ENCODE data around the gene MPG.
A peak's percentile ranks its signal among the peaks of the same experiment; 100 is the strongest.

MPG gene

GRCh38 chr16:50769-51591 is 27.0 kb upstream of the MPG start:
- H3K36me3 ChIP-seq (ENCODE audit: control insufficient read depth in 5 of 5, insufficient read depth in 5 of 5, low read length in 5 of 5): peaks cover 4 to 26% (median 10%) of the 10 kb centered on the region in 5 donors
- no peak overlapping the region for H3K4me3 ChIP-seq (ENCODE audit: low read depth in 1 of 5, low read length in 5 of 5)
- no peak overlapping the region for H3K9ac ChIP-seq (ENCODE audit: low read length in 5 of 5)
- H3K27ac ChIP-seq (ENCODE audit: low read depth, low read length): no peak overlapping the region
- H3K4me1 ChIP-seq (ENCODE audit: control insufficient read depth in 5 of 5, insufficient read depth in 5 of 5, low read length in 5 of 5): peaks cover 0 to 19% (median 17%) of the 10 kb centered on the region in 5 donors
- H3K9me3 ChIP-seq (ENCODE audit: control insufficient read depth in 5 of 5, low read length in 5 of 5): no peaks in the 10 kb centered on the region
- H3K27me3 ChIP-seq (ENCODE audit: control insufficient read depth in 5 of 5, insufficient read depth in 4 of 5, low read length in 5 of 5): no peaks in the 10 kb centered on the region

GRCh38 chr16:53346-54236 is 24.4 kb upstream of the MPG start, which contains the start of the genes POLR3K and SNRNP25:
POLR3K (minus strand) TSS chr16:53608; CDS start chr16:53586, 22 bp downstream.
SNRNP25 (plus strand) TSS chr16:53828; CDS start chr16:54017, 189 bp downstream.
- H3K36me3 ChIP-seq (ENCODE audit: control insufficient read depth in 5 of 5, insufficient read depth in 5 of 5, low read length in 5 of 5): peaks cover 0 to 41% (median 31%) of the 10 kb centered on the region in 5 donors
- H3K9me3 ChIP-seq (ENCODE audit: control insufficient read depth in 5 of 5, low read length in 5 of 5): no peaks in the 10 kb centered on the region
- peaks cover 0 to 19% (median 18%) of the 10 kb centered on the region in 5 donors for H3K4me1 ChIP-seq (ENCODE audit: control insufficient read depth in 5 of 5, insufficient read depth in 5 of 5, low read length in 5 of 5)
- no peaks in the 10 kb centered on the region for H3K27me3 ChIP-seq (ENCODE audit: control insufficient read depth in 5 of 5, insufficient read depth in 4 of 5, low read length in 5 of 5)
- peak within 1 kb of the TSS; percentile 41 for H3K27ac ChIP-seq (ENCODE audit: low read depth, low read length)
- peak within 1 kb of the TSS in 4 of 5 donors; percentile 80 to 88 (median 83) for H3K9ac ChIP-seq (ENCODE audit: low read length in 5 of 5)
- H3K4me3 ChIP-seq (ENCODE audit: low read depth in 1 of 5, low read length in 5 of 5): peak within 1 kb of the TSS; percentile 85 to 94 (median 88)

GRCh38 chr16:54237-54581 is 23.8 kb upstream of the MPG start:
- peak overlapping the region in 4 of 5 donors; percentile 80 to 88 (median 81) for H3K9ac ChIP-seq (ENCODE audit: low read length in 5 of 5)
- no peaks in the 10 kb centered on the region for H3K9me3 ChIP-seq (ENCODE audit: control insufficient read depth in 5 of 5, low read length in 5 of 5)
- peaks cover 0 to 19% (median 18%) of the 10 kb centered on the region in 5 donors for H3K4me1 ChIP-seq (ENCODE audit: control insufficient read depth in 5 of 5, insufficient read depth in 5 of 5, low read length in 5 of 5)
- H3K27ac ChIP-seq (ENCODE audit: low read depth, low read length): no peak overlapping the region
- no peaks in the 10 kb centered on the region for H3K27me3 ChIP-seq (ENCODE audit: control insufficient read depth in 5 of 5, insufficient read depth in 4 of 5, low read length in 5 of 5)
- peaks cover 0 to 47% (median 37%) of the 10 kb centered on the region in 5 donors for H3K36me3 ChIP-seq (ENCODE audit: control insufficient read depth in 5 of 5, insufficient read depth in 5 of 5, low read length in 5 of 5)
- peak overlapping the region; percentile 23 to 92 (median 83) for H3K4me3 ChIP-seq (ENCODE audit: low read depth in 1 of 5, low read length in 5 of 5)

- no peaks in the 10 kb centered on the region for H3K27me3 ChIP-seq (ENCODE audit: control insufficient read depth in 5 of 5, insufficient read depth in 4 of 5, low read length in 5 of 5)
- no peak overlapping the region for H3K4me3 ChIP-seq (ENCODE audit: low read depth in 1 of 5, low read length in 5 of 5)
- H3K36me3 ChIP-seq (ENCODE audit: control insufficient read depth in 5 of 5, insufficient read depth in 5 of 5, low read length in 5 of 5): peaks cover 0 to 56% (median 52%) of the 10 kb centered on the region in 5 donors
- no peak overlapping the region for H3K9ac ChIP-seq (ENCODE audit: low read length in 5 of 5)
- H3K9me3 ChIP-seq (ENCODE audit: control insufficient read depth in 5 of 5, low read length in 5 of 5): no peaks in the 10 kb centered on the region
- H3K4me1 ChIP-seq (ENCODE audit: control insufficient read depth in 5 of 5, insufficient read depth in 5 of 5, low read length in 5 of 5): peaks cover 0 to 19% (median 18%) of the 10 kb centered on the region in 5 donors
- no peak overlapping the region for H3K27ac ChIP-seq (ENCODE audit: low read depth, low read length)
These were observed 22.4 kb upstream of the MPG start for GRCh38 chr16:55571-56136.

GRCh38 chr16:56231-56927 is 21.6 kb upstream of the MPG start:
- peaks cover 0 to 19% (median 18%) of the 10 kb centered on the region in 5 donors for H3K4me1 ChIP-seq (ENCODE audit: control insufficient read depth in 5 of 5, insufficient read depth in 5 of 5, low read length in 5 of 5)
- no peaks in the 10 kb centered on the region for H3K9me3 ChIP-seq (ENCODE audit: control insufficient read depth in 5 of 5, low read length in 5 of 5)
- no peak overlapping the region for H3K9ac ChIP-seq (ENCODE audit: low read length in 5 of 5)
- no peak overlapping the region for H3K27ac ChIP-seq (ENCODE audit: low read depth, low read length)
- H3K4me3 ChIP-seq (ENCODE audit: low read depth in 1 of 5, low read length in 5 of 5): no peak overlapping the region
- peaks cover 0 to 60% (median 57%) of the 10 kb centered on the region in 5 donors for H3K36me3 ChIP-seq (ENCODE audit: control insufficient read depth in 5 of 5, insufficient read depth in 5 of 5, low read length in 5 of 5)
- no peaks in the 10 kb centered on the region for H3K27me3 ChIP-seq (ENCODE audit: control insufficient read depth in 5 of 5, insufficient read depth in 4 of 5, low read length in 5 of 5)

- Histone ChIP-seq H3K4me3 (ENCODE audit: low read depth in 1 of 5, low read length in 5 of 5) (no peak overlapping the region), H3K9me3 (ENCODE audit: control insufficient read depth in 5 of 5, low read length in 5 of 5) (no peaks in the 10 kb centered on the region), H3K27me3 (ENCODE audit: control insufficient read depth in 5 of 5, insufficient read depth in 4 of 5, low read length in 5 of 5) (no peaks in the 10 kb centered on the region), H3K27ac (ENCODE audit: low read depth, low read length) (no peak overlapping the region), H3K4me1 (ENCODE audit: control insufficient read depth in 5 of 5, insufficient read depth in 5 of 5, low read length in 5 of 5) (peaks cover 0 to 19% (median 13%) of the 10 kb centered on the region in 5 donors), H3K9ac (ENCODE audit: low read length in 5 of 5) (no peak overlapping the region), H3K36me3 (ENCODE audit: control insufficient read depth in 5 of 5, insufficient read depth in 5 of 5, low read length in 5 of 5) (peaks cover 0 to 73% (median 70%) of the 10 kb centered on the region in 5 donors)
These were observed 20.3 kb upstream of the MPG start for GRCh38 chr16:57711-58110.

GRCh38 chr16:58491-59439 is 19.3 kb upstream of the MPG start:
- Histone ChIP-seq H3K9ac (ENCODE audit: low read length in 5 of 5) (no peak overlapping the region), H3K36me3 (ENCODE audit: control insufficient read depth in 5 of 5, insufficient read depth in 5 of 5, low read length in 5 of 5) (peaks cover 0 to 83% (median 80%) of the 10 kb centered on the region in 5 donors), H3K4me3 (ENCODE audit: low read depth in 1 of 5, low read length in 5 of 5) (no peak overlapping the region), H3K9me3 (ENCODE audit: control insufficient read depth in 5 of 5, low read length in 5 of 5) (no peaks in the 10 kb centered on the region), H3K27ac (ENCODE audit: low read depth, low read length) (no peak overlapping the region), H3K4me1 (ENCODE audit: control insufficient read depth in 5 of 5, insufficient read depth in 5 of 5, low read length in 5 of 5) (peaks cover 0 to 11% (median 8%) of the 10 kb centered on the region in 5 donors), H3K27me3 (ENCODE audit: control insufficient read depth in 5 of 5, insufficient read depth in 4 of 5, low read length in 5 of 5) (no peaks in the 10 kb centered on the region)

- Histone ChIP-seq H3K4me1 (ENCODE audit: control insufficient read depth in 5 of 5, insufficient read depth in 5 of 5, low read length in 5 of 5) (peaks cover 0 to 3% (median 0%) of the 10 kb centered on the region in 5 donors), H3K9me3 (ENCODE audit: control insufficient read depth in 5 of 5, low read length in 5 of 5) (no peaks in the 10 kb centered on the region), H3K27me3 (ENCODE audit: control insufficient read depth in 5 of 5, insufficient read depth in 4 of 5, low read length in 5 of 5) (no peaks in the 10 kb centered on the region), H3K4me3 (ENCODE audit: low read depth in 1 of 5, low read length in 5 of 5) (no peak overlapping the region), H3K27ac (ENCODE audit: low read depth, low read length) (no peak overlapping the region), H3K9ac (ENCODE audit: low read length in 5 of 5) (no peak overlapping the region), H3K36me3 (ENCODE audit: control insufficient read depth in 5 of 5, insufficient read depth in 5 of 5, low read length in 5 of 5) (peaks cover 0 to 91% (median 88%) of the 10 kb centered on the region in 5 donors)
These were observed 18.5 kb upstream of the MPG start for GRCh38 chr16:59440-60059.
